ENCODE data around the gene NLGN4X. TPM values are rescaled to one million over a fixed set of nuclear protein-coding genes. Genes with fewer than 3 reads are reported as not detected.

NLGN4X gene
- total RNA-seq, 2 donors from 2014 or later: 0.66 to 1.0 TPM

- 89% methylated on average over 3 of the region's 3 CpGs for whole genome bisulfite sequencing, 2 donors
- no peak for TF ChIP-seq CTCF (IDR thresholded peaks at IDR 0.05)
- TF ChIP-seq POLR2A (IDR thresholded peaks at IDR 0.05): no peak
- intact Hi-C loops (cut with DNase I): no loop called here
- H3K27me3 ChIP-seq: no peaks in the 10 kb centered on the region
- H3K27ac ChIP-seq: no peak overlapping the region
- no peak overlapping the region for H3K4me3 ChIP-seq
- H3K4me1 ChIP-seq: no peaks in the 10 kb centered on the region
- no peaks in the 10 kb centered on the region for H3K9me3 ChIP-seq
- DNase-seq (no peak), ATAC-seq (no peak)
- no peaks in the 10 kb centered on the region for H3K36me3 ChIP-seq (replicated peaks in 1 of 2; ENCODE audit: insufficient read depth in 1 of 2, low read depth in 2 of 2)
These were observed 9.9 kb upstream of the NLGN4X start for GRCh38 chrX:6238576-6238975.

- no peaks in the 10 kb centered on the region for H3K36me3 ChIP-seq (replicated peaks in 1 of 2; ENCODE audit: insufficient read depth in 1 of 2, low read depth in 2 of 2)
- H3K9me3 ChIP-seq: no peaks in the 10 kb centered on the region
- no peak overlapping the region for H3K4me3 ChIP-seq
- intact Hi-C loops (cut with DNase I): no loop called here
- no peaks in the 10 kb centered on the region for H3K27me3 ChIP-seq
- no peak for TF ChIP-seq POLR2A (IDR thresholded peaks at IDR 0.05)
- TF ChIP-seq CTCF (IDR thresholded peaks at IDR 0.05): no peak
- no peak for ATAC-seq
- no peak overlapping the region for H3K27ac ChIP-seq
- DNase-seq: no peak
- H3K4me1 ChIP-seq: peaks cover 13% of the 10 kb centered on the region
- WGBS, 2 donors: 3 to 4% methylated on average over 8 of the region's 8 CpGs
These were observed 732 bp downstream of the NLGN4X start for GRCh38 chrX:6227935-6228334.

GRCh38 chrX:6227453-6227835 is 1.2 kb downstream of the NLGN4X start:
- intact Hi-C loops (cut with DNase I): no loop called here
- DNase-seq: no peak
- H3K27me3 ChIP-seq: no peaks in the 10 kb centered on the region
- no peak for ATAC-seq
- TF ChIP-seq POLR2A (IDR thresholded peaks at IDR 0.05) (no peak), CTCF (IDR thresholded peaks at IDR 0.05) (no peak)
- no peaks in the 10 kb centered on the region for H3K36me3 ChIP-seq (replicated peaks in 1 of 2; ENCODE audit: insufficient read depth in 1 of 2, low read depth in 2 of 2)
- no peak overlapping the region for H3K4me3 ChIP-seq
- H3K4me1 ChIP-seq: peaks cover 13% of the 10 kb centered on the region
- no peaks in the 10 kb centered on the region for H3K9me3 ChIP-seq
- H3K27ac ChIP-seq: no peak overlapping the region
- 0 to 2% methylated on average over 11 to 25 of the region's 25 CpGs for WGBS, 2 donors

- DNase-seq: no peak
- Histone ChIP-seq H3K4me1 (peaks cover 13% of the 10 kb centered on the region), H3K4me3 (no peak overlapping the region), H3K27me3 (no peaks in the 10 kb centered on the region), H3K36me3 (replicated peaks in 1 of 2; ENCODE audit: insufficient read depth in 1 of 2, low read depth in 2 of 2) (no peaks in the 10 kb centered on the region), H3K9me3 (no peaks in the 10 kb centered on the region), H3K27ac (no peak overlapping the region)
- no peak for ATAC-seq
- 1% methylated on average over 21 to 42 of the region's 65 CpGs for WGBS, 2 donors
- intact Hi-C loops (cut with DNase I): no loop called here
- no peak for TF ChIP-seq CTCF (IDR thresholded peaks at IDR 0.05)
- TF ChIP-seq POLR2A (IDR thresholded peaks at IDR 0.05): no peak
These were observed 1.8 kb downstream of the NLGN4X start for GRCh38 chrX:6226596-6227452.

All from body of pancreas (tissue), 4 donors.